HG02973 (cell line): ENCODE data around the gene GDI2.

Source experiments
- ATAC-seq: cut with Tn5 transposase; IDR thresholded peaks from one replicate; pipeline ENCODE4 v1.9.1; 2021; ENCODE audit warnings: moderate library complexity; ENCODE audit not compliant: unreplicated experiment

The GDI2 gene

GRCh38 chr10:5744849-5745248 lies 68.4 kb downstream of the GDI2 start:
- no peak for ATAC-seq

- no peak for ATAC-seq
Measured at GRCh38 chr10:5743736-5744135, 69.5 kb downstream of the GDI2 start.

- no peak for ATAC-seq
Measured at GRCh38 chr10:5742116-5742515, 71.1 kb downstream of the GDI2 start.

GRCh38 chr10:5741276-5741675 lies 72.0 kb downstream of the GDI2 start:
- no peak for ATAC-seq

- ATAC-seq: no peak
Measured at GRCh38 chr10:5738427-5738826, 74.8 kb downstream of the GDI2 start.

GRCh38 chr10:5737352-5737751 lies 75.9 kb downstream of the GDI2 start:
- no peak for ATAC-seq

- ATAC-seq: no peak
Measured at GRCh38 chr10:5736591-5736990, 76.6 kb downstream of the GDI2 start.

GRCh38 chr10:5735119-5735518 lies 78.1 kb downstream of the GDI2 start:
- ATAC-seq: no peak

GRCh38 chr10:5732141-5732540 lies 81.1 kb downstream of the GDI2 start:
- ATAC-seq: no peak

- ATAC-seq: no peak
Measured at GRCh38 chr10:5731559-5731958, 81.7 kb downstream of the GDI2 start.

GRCh38 chr10:5730766-5731165 lies 82.5 kb downstream of the GDI2 start:
- ATAC-seq: no peak

- ATAC-seq: no peak
Measured at GRCh38 chr10:5723692-5724091, 89.5 kb downstream of the GDI2 start.

GRCh38 chr10:5720182-5720581 lies 93.1 kb downstream of the GDI2 start:
- no peak for ATAC-seq

- ATAC-seq: no peak
Measured at GRCh38 chr10:5719546-5719945, 93.7 kb downstream of the GDI2 start.
